T-helper 2 cell treated with Interferon-gamma antibody and Interleukin-4, amounts not matched to agents 5 μg/mL and 100 μg/mL, for 36 hours (primary cell): ENCODE results near the gene MSL3B.
"Not testable (repeated sequence)": the region's sequence is repeated elsewhere in the genome, so short reads cannot be mapped to it uniquely, and the experiment has no call there.

Experiments
- DNase-seq: peaks from one replicate; pipeline ENCODE4 v3.0.0; 2021; ENCODE audit warnings: low spot score
- H3K27ac Mint-ChIP-seq: one replicate; pipeline ENCODE4 v1.8.0; 2021; ENCODE audit warnings: mild to moderate bottlenecking, mixed read lengths
- H3K27me3 Mint-ChIP-seq: one replicate; pipeline ENCODE4 v1.8.0; 2021; ENCODE audit warnings: low read depth, mixed read lengths
- H3K36me3 Mint-ChIP-seq: one replicate; pipeline ENCODE4 v1.8.0; 2021; ENCODE audit warnings: low read depth, mixed read lengths
- H3K4me1 Mint-ChIP-seq: one replicate; pipeline ENCODE4 v1.8.0; 2021; ENCODE audit warnings: low read depth, mixed read lengths
- H3K4me3 Mint-ChIP-seq: one replicate; pipeline ENCODE4 v1.8.0; 2022; ENCODE audit warnings: mild to moderate bottlenecking, moderate library complexity, mixed read lengths
- H3K9me3 Mint-ChIP-seq: one replicate; pipeline ENCODE4 v1.8.0; 2021; ENCODE audit warnings: mixed read lengths

MSL3B gene

DNA sequence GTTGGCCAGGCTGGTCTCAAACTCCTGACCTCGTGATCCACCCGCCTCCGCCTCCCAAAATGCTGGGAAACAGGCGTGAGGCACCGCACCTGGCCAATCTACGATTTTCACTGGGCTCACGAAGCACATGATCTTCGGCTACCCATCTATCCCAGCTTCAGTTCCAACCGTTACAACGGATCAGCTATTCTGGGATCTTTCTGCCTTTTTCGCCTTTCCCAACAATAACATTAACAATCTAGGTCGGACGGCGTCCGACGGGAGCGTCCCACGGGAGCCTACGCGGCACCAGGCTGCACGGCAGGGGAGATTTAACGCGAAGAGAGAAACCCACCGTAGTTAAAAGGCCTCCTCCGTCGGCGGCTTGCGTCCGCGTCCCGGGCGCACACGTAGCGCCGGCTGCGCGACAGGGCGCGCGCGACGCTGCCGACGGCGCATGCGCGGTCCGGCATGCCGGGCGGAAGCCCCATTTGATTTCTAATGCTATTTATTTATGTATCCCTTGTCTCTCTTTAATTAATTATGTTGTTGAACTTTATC, at the start of gene MSL3B:
Gene MSL3B, minus strand, starts transcription at position 394 of the 540 bp plus-strand sequence.
- peaks cover 26% of the 10 kb centered on the region for H3K27me3 Mint-ChIP-seq
- peaks cover 25% of the 10 kb centered on the region for H3K36me3 Mint-ChIP-seq
- H3K4me1 Mint-ChIP-seq = peaks cover 23% of the 10 kb centered on the region
- peak within 1 kb of the TSS; percentile 93 for H3K4me3 Mint-ChIP-seq
- H3K9me3 Mint-ChIP-seq = peaks cover 15% of the 10 kb centered on the region
- DNase-seq = peak; percentile 61
- H3K27ac Mint-ChIP-seq = peak within 1 kb of the TSS; percentile 89

DNA sequence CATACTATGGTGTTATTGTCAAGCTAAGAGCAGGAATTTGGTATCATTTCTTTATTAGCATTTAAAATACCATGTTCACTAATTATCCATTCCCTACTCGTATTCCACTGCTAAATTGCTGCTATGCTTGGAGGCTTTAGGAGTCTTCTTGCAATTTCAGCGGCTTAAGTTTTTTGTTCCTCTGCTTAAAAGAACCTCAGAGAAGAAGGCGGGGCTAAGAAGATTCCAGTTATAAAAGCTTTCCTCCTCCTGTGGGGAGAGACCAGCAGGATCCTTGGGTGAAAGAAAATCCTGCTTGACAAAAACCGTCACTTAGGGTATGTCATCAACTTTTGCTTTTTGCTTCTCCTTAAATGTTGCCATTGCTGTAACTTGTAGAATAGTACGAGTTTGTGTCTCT, 48.9 kb upstream of the MSL3B start, which contains the start of gene TRPM8:
Gene TRPM8, plus strand, starts transcription at position 258 of the 400 bp plus-strand sequence. CDS start 9,165 bp downstream, outside the sequence.
- Mint-ChIP-seq H3K9me3 (no peaks in the 10 kb centered on the region), H3K4me3 (no peak within 1 kb of the TSS), H3K27me3 (peaks cover 14% of the 10 kb centered on the region), H3K36me3 (no peaks in the 10 kb centered on the region), H3K27ac (no peak within 1 kb of the TSS), H3K4me1 (peaks cover 5% of the 10 kb centered on the region)
- no peak for DNase-seq

DNA sequence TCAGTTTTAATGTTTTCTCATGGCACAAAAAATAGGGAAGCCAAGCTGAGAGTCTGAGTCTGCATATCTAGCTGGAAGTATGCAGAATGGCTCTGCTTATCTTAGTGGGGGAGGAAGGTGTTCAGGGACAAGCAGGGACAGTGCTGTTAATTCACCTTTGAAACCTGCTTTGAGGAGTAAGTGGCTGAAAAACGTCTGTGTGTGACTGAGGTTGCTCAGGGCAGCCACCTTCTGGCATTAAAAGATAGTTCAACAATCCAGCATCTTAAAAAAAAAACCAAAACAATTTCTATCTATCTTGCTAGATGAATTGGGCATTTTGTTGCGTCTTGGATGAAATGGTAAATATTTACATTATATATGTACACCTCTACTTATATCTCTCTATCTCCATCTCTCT, 46.9 kb upstream of the MSL3B start:
- Mint-ChIP-seq H3K27me3 (peaks cover 14% of the 10 kb centered on the region), H3K27ac (no peak overlapping the region), H3K9me3 (no peaks in the 10 kb centered on the region), H3K36me3 (no peaks in the 10 kb centered on the region), H3K4me1 (peaks cover 4% of the 10 kb centered on the region), H3K4me3 (no peak overlapping the region)
- no peak for DNase-seq

DNA sequence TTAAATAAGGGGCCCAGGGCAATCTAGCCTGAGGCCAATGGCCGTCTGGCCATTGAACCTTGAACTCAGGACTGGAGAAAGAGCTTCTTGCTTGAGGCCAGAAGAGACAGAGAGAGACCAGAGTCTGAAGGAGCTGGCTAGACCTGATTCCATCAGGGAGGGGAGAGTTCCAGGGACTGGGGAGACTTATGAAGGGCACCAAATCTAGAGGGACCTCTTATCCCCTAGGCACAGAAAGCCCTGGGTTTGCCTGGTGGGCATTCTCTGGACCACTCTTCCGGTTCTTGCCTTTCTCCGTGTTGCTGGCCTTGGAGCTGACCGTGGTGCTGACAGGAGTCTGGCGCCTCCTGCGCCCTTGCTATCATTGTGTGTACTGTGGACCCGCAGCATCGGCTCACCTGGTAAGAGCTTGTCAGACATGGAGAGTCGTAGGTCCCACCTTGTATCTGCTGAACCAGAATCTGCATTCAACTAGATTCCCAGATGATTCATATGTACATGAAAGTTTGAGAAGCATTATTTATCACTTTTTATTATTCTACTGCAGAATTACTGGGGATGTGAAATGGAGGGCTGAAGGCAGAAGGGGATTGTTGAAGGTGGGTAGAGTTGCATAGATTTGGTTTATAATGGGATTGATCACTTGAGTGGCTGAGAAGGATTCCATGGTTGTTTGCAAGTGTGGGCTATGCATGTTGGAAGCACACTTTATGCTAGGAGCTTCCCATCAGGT, 44.7 kb upstream of the MSL3B start:
- Mint-ChIP-seq H3K4me3 (no peak overlapping the region), H3K27ac (no peak overlapping the region), H3K36me3 (no peaks in the 10 kb centered on the region), H3K27me3 (peaks cover 10% of the 10 kb centered on the region), H3K4me1 (no peaks in the 10 kb centered on the region), H3K9me3 (no peaks in the 10 kb centered on the region)
- no peak for DNase-seq

DNA sequence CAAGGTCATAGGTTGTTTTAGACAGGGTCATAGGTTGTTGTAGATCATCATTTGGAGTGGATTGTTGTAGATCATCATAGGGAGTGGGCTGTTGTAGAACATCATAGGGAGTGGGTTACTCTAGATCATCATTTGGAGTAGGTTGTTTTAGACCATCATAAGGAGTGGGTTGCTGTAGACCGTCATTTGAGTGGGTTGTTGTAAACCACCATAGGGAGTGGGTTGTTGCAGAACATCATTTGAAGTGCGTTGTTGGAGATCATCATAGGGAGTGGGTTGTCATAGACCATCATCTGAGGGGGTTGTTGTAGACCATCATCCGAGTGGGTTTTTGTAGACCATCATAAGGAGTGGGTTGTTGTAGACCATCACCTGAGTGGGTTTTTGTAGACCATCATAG, 39.4 kb upstream of the MSL3B start:
- Mint-ChIP-seq H3K4me1 (no peaks in the 10 kb centered on the region), H3K27ac (no peak overlapping the region), H3K4me3 (no peak overlapping the region), H3K9me3 (no peaks in the 10 kb centered on the region), H3K36me3 (no peaks in the 10 kb centered on the region), H3K27me3 (peaks cover 3% of the 10 kb centered on the region)
- no peak for DNase-seq

DNA sequence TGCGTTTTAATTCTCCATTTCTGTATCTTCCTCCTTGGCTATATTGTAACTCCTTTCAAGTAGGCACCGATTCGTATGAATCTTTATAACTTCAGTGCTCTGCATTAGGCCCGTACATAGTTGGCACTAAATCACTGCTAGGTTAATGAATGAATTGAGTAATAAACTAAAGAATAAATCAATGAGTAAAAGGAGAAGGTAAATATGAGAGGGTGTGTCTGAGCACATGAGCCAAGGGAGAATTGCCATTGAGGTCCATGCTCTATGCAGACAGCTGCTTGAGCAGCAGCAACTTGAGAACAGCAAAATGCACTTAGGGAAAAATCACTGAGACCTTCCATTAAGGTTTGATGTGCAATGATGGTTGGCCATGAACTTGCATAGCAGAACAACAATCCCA, 37.8 kb upstream of the MSL3B start:
- Mint-ChIP-seq H3K4me1 (no peaks in the 10 kb centered on the region), H3K4me3 (no peak overlapping the region), H3K9me3 (no peaks in the 10 kb centered on the region), H3K27ac (no peak overlapping the region), H3K36me3 (no peaks in the 10 kb centered on the region), H3K27me3 (peaks cover 11% of the 10 kb centered on the region)
- DNase-seq = no peak

DNA sequence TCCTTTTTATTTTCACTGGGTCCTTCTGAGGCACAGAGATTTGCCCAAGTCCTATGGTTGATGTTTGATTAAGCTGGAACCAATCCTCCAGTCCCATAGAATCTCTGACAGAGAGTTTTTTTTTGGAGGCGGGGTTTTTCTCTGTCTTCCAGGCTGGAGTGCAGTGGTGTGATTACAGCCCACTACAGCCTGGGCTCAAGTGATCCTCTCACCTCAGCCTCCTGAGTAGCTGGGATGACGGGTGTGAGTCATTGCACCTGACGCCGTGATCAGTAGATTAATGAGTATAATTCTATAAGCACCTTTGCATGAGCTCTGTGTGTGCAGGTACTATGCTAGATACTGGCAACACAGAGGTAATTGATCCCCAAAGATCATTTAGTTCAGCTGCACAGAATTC, 33.7 kb upstream of the MSL3B start:
- Mint-ChIP-seq H3K27ac (no peak overlapping the region), H3K4me1 (peaks cover 8% of the 10 kb centered on the region), H3K9me3 (no peaks in the 10 kb centered on the region), H3K27me3 (peaks cover 27% of the 10 kb centered on the region), H3K4me3 (no peak overlapping the region), H3K36me3 (no peaks in the 10 kb centered on the region)
- DNase-seq = no peak

DNA sequence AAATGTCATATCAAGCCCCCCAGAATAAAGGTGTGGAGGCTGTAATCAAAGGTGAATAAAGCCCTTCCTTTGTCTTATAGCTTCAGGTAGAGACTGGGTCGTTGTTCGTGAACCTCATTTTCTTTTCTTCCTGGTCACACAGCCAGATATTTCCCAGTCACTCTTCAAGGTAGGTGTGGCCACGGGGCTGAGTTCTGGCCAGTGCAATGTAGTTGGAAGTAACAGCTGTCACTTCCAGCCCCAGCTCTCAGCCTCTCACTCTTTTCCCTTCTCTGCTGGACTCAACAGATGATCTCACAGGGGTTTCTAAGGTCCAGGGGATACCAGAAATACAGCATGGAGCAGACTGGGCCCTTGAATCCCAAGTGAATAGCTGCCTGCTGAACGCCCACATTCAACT, 33.2 kb upstream of the MSL3B start:
- H3K27me3 Mint-ChIP-seq = peaks cover 32% of the 10 kb centered on the region

DNA sequence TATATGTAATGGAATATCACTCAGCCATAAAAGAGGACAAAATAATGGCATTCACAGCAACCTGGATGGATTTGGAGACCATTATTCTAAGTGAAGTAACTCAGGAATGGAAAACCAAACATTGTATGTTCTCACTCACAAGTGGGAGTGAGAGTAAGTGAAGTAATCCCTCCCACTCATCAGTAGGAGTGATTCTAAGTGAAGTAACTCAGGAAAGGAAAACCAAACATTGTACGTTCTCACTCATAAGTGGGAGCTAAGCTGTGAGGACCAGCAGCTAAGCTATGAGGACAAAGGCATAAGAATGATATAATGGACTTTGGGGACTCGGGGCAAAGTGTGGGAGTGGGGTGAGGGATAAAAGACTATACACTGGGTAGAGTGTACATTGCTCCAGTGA, 28.1 kb upstream of the MSL3B start:
- DNase-seq, H3K4me1 Mint-ChIP-seq, H3K36me3 Mint-ChIP-seq, H3K9me3 Mint-ChIP-seq, H3K4me3 Mint-ChIP-seq, H3K27ac Mint-ChIP-seq: not testable (repeated sequence)
- H3K27me3 Mint-ChIP-seq = peaks cover 35% of the 10 kb centered on the region

More for the DNA sequence above, 33.2 kb upstream of the MSL3B start:
- H3K4me3 Mint-ChIP-seq = no peak overlapping the region
- no peak overlapping the region for H3K27ac Mint-ChIP-seq
- H3K9me3 Mint-ChIP-seq = no peaks in the 10 kb centered on the region
- no peak for DNase-seq
- peaks cover 8% of the 10 kb centered on the region for H3K4me1 Mint-ChIP-seq
- no peaks in the 10 kb centered on the region for H3K36me3 Mint-ChIP-seq

DNA sequence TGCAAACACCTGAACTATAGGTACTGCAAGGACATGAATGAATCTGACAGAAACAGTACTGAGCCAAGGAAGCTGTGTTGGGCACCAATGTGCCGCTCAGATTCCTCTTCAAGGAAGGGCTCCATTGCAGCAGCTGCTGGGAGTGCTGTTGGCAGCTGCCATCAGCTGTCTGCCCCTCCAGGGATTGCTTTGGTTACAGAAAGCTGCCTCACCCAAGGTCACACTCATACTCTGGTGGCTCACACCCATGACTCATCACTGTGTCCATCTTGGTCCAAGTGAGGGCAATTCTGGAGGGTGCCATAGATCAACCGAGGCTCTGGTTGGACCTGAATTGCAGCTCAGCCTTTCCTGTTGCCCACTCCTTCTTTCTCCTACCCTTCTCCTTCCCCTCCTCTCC, 24.6 kb upstream of the MSL3B start:
- DNase-seq = no peak
- peaks cover 32% of the 10 kb centered on the region for H3K27me3 Mint-ChIP-seq
- H3K9me3 Mint-ChIP-seq = no peaks in the 10 kb centered on the region
- H3K4me1 Mint-ChIP-seq = no peaks in the 10 kb centered on the region
- H3K4me3 Mint-ChIP-seq = no peak overlapping the region
- H3K36me3 Mint-ChIP-seq = no peaks in the 10 kb centered on the region
- no peak overlapping the region for H3K27ac Mint-ChIP-seq

DNA sequence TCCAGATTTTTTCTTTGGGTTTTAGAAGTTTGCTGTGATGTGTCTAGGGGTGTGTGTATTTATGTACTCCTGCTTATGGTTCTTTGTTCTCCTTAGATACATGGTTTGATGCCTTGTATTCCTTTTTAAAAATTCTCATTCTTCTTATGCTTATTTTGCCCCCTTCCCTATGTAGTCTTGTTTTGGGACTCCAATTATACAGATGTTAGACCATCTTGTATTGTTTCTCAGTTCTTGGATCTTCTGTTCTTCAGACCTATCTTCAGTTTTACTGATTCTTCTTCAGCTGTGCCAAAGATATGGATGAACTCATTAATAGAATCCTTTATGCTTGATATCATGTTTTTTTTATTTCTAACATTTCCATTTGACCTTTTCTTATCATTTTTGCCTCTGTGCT, 14.2 kb upstream of the MSL3B start:
- peaks cover 13% of the 10 kb centered on the region for H3K27me3 Mint-ChIP-seq
- no peak for DNase-seq
- H3K4me3 Mint-ChIP-seq = no peak overlapping the region
- H3K36me3 Mint-ChIP-seq = peaks cover 3% of the 10 kb centered on the region
- H3K27ac Mint-ChIP-seq = no peak overlapping the region
- peaks cover 25% of the 10 kb centered on the region for H3K9me3 Mint-ChIP-seq
- H3K4me1 Mint-ChIP-seq = no peaks in the 10 kb centered on the region

DNA sequence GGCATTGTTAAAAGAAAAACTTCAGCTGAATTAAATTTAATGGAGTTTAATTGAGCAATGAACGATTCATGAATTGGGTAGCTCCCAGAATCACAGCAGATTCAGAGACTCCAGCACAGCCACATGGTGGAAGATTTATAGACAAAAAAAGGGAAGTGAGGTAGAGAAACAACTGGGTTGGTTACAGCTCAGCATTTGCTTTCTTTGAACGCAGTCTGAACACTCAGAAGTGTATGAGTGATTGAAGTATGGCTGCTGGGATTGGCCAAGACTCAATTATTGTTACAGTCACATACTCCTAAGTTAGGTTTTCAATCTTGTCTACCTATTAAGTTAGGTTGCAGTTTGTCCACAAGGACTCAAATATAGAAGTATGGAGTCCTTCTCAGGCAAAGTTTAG, 3.9 kb upstream of the MSL3B start:
- H3K4me1 Mint-ChIP-seq, H3K27ac Mint-ChIP-seq, H3K36me3 Mint-ChIP-seq, H3K4me3 Mint-ChIP-seq, DNase-seq: not testable (repeated sequence)
- Mint-ChIP-seq H3K9me3 (peaks cover 14% of the 10 kb centered on the region), H3K27me3 (peaks cover 34% of the 10 kb centered on the region)

DNA sequence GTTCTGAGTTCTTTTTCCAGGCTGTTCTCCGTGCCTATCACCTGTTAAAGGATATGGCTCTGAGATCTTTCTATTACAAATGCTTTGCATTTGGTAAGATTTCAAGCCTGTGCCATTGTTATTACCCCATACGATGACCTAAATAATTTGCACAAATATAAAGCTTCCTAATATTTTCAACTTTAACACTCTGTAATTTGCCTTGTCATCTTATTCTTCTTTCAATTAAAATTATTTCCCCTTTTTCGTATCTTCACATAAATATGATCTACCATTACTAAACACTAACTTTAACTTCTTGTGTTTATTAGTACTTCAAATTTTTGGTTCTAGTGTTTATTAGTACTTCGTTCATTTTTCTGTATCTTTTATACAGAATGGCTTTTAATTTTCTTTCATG, 3.2 kb upstream of the MSL3B start:
- peaks cover 34% of the 10 kb centered on the region for H3K27me3 Mint-ChIP-seq
- no peak overlapping the region for H3K27ac Mint-ChIP-seq
- peaks cover 12% of the 10 kb centered on the region for H3K36me3 Mint-ChIP-seq
- H3K4me3 Mint-ChIP-seq = no peak overlapping the region
- no peak for DNase-seq
- peaks cover 13% of the 10 kb centered on the region for H3K4me1 Mint-ChIP-seq
- peaks cover 15% of the 10 kb centered on the region for H3K9me3 Mint-ChIP-seq

DNA sequence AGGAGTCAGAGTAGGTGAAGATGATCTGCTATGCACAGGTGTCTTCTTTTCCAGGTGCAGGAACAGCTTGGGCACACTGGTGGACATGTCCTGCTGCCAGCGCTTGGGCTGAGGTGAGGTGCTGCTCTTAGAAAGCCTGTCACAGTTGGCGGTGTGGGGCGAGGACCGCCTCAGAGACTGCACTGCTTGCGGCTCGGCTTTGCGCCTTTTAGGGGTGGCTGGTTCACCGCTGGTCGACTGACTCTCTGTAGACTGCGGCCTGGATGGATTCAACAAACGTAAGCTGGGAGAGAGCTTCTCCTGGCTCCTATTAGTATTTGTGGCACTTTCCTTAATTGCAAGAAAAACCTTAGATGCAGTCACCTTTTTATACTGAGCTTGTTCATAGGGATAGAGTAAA, 1.7 kb downstream of the MSL3B start:
- Mint-ChIP-seq H3K4me3 (peak overlapping the region; percentile 38), H3K27ac (no peak overlapping the region), H3K36me3 (peaks cover 25% of the 10 kb centered on the region), H3K4me1 (peaks cover 23% of the 10 kb centered on the region), H3K27me3 (peaks cover 17% of the 10 kb centered on the region), H3K9me3 (peaks cover 15% of the 10 kb centered on the region)
- no peak for DNase-seq

DNA sequence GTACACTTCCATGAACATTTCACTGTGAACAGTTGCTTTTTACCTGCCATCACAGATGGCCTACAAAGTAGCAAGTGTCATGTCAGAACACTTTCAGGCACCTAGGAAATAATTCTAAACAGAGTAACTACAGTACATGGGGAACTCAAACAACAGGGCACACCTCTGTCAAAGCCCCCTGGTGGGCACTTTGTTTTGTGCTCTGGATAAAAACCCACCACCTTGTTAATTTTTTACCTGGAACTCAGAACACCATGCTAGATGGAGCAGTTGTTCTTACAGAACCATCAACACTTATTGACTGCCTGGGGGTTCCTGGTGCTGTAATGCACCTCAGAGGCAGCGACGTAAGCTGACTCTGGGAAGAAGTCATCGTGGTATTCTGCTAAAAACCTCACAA, 2.3 kb downstream of the MSL3B start:
- DNase-seq = no peak
- H3K36me3 Mint-ChIP-seq = peaks cover 25% of the 10 kb centered on the region

More for the DNA sequence above, 2.3 kb downstream of the MSL3B start:
- Mint-ChIP-seq H3K27me3 (peaks cover 11% of the 10 kb centered on the region), H3K4me3 (no peak overlapping the region), H3K27ac (no peak overlapping the region), H3K4me1 (peaks cover 23% of the 10 kb centered on the region), H3K9me3 (peaks cover 14% of the 10 kb centered on the region)
